ENCODE data around the gene PARP9. TPM values are rescaled to one million over a fixed set of nuclear protein-coding genes. Genes with fewer than 3 reads are reported as not detected.
"Not testable (repeated sequence)": the region's sequence is repeated elsewhere in the genome, so short reads cannot be mapped to it uniquely, and the experiment has no call there.

PARP9 gene
- total and polyA plus RNA-seq, 12 donors: 20.8 to 70.5 (median 40.7) TPM

DNA sequence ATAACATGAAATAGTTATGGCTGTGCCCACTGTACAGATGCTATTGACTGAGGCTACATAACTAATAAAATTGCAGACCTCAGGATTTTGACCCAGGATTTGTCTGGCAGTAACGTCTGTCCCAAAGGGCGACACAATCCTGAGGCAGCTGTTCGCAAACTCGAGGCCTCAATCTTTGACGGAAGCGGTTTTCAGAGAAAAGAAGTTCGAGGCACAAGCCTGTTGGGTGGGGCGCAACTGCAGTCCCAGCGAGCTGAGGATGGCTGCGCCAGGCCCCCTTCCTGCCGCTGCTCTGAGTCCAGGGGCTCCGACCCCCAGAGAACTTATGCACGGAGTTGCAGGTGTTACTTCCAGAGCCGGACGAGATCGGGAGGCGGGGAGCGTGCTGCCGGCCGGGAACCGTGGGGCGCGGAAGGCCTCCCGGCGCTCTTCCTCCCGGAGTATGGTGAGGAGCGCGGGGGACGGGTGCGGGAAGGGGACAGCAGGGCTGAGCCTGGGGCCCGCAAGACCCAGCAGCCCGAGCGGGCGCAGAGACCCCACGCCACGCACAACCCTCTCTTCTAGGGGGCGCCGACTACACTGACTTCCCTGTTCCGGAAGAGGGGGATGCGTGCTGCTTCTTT is 13.4 kb upstream of the PARP9 start, which contains the start of gene PARP15:
TSS of gene PARP15 (plus strand) at position 242 of the 623 bp plus-strand sequence. CDS start at position 260, 18 bp downstream.
- H3K9me3 ChIP-seq (replicated peaks in 1 of 3): peaks cover 0 to 4% (median 0%) of the 10 kb centered on the region in 3 donors
- no peaks in the 10 kb centered on the region for H3K36me3 ChIP-seq (replicated peaks in 1 of 2)
- peaks cover 3 to 10% of the 10 kb centered on the region in 2 donors for H3K4me1 ChIP-seq (replicated peaks in 1 of 2)
- H3K4me3 ChIP-seq: peak within 1 kb of the TSS in 2 of 4 donors; percentile 24 to 56
- 7 to 13% (median 9%) methylated on average over 26 to 40 of the region's 40 CpGs for WGBS, 4 donors
- H3K27ac ChIP-seq: no peak within 1 kb of the TSS
- no peaks in the 10 kb centered on the region for H3K27me3 ChIP-seq
- DNase-seq: no peak
- TF ChIP-seq POLR2A (IDR thresholded peaks at IDR 0.05): no peak
- TF ChIP-seq CTCF (IDR thresholded peaks at IDR 0.05): no peak
- intact Hi-C loops (cut with DNase I): no loop called here

DNA sequence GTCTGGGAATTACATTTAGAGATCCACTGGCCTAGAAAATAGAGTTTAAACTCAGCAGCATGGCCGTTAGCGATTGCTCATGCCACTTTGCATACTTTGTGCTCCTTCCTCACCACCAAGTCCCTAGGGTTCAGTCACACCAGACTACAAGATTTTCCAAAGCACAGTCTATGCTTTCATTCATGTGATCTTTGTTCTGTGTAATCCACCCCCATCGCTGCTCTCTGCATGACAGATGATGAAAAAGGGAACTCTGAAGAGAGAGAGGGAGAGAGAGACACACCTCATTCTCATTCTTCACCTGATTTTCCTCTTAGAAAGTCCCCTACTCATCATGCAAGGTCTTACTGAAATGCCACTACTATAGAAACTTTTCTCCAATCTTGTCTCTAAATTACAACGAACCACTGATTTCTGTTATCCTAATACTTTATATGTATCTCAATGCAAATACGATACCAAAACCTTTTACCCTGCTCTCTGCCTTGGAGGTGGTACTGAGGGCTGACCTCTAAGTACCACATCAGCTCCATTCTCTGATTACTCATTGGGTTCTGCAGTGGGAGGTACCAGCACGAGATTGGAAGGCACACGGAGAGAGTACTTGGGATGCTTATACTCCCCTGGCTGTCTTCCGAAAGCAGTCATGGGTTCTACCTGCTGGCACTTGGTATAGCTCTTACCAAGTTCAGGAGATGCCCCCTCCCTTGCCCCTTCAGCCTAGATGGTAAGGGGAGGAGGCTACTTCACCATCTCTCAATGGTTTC is 12.3 kb upstream of the PARP9 start:
- H3K4me3 ChIP-seq: no peak overlapping the region
- H3K36me3 ChIP-seq (replicated peaks in 1 of 2): peaks cover 0 to 9% of the 10 kb centered on the region in 2 donors
- peaks cover 0 to 4% (median 0%) of the 10 kb centered on the region in 3 donors for H3K9me3 ChIP-seq (replicated peaks in 1 of 3)
- H3K27ac ChIP-seq: no peak overlapping the region
- intact Hi-C loops (cut with DNase I): no loop called here
- H3K4me1 ChIP-seq (replicated peaks in 1 of 2): peaks cover 3 to 11% of the 10 kb centered on the region in 2 donors
- H3K27me3 ChIP-seq: no peaks in the 10 kb centered on the region
- no peak for TF ChIP-seq POLR2A (IDR thresholded peaks at IDR 0.05)
- no peak for TF ChIP-seq CTCF (IDR thresholded peaks at IDR 0.05)
- no peak for DNase-seq
- 68 to 84% (median 74%) methylated on average over 8 of the region's 8 CpGs for WGBS, 4 donors

DNA sequence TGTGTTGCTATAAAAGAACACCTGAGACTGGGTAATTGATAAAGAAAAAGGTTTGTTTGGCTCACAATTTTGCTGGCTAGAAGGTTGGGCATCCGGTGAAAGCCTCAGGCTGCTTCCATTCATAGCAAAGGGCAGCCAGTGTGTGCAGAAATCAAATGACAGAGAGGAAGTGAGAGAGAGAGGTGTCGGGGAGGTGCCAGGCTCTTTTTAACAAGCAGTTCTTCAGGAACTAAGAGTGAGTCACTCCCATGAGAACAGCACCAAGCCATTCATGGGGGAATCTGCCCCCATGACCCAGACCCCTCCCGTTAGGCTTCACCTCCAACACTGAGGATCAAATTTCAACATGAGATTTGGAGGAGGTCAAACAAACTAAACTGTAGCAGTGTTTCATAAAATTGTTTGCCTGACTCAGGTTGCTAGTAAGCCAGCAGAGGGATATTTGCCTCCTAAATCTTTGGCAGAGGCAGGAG is 8.9 kb upstream of the PARP9 start:
- DNase-seq: peak in 6 of 7 donors; percentile 28 to 77 (median 64)
- WGBS, 4 donors: 30 to 39% (median 35%) methylated on average over 3 of the region's 3 CpGs
- peaks cover 3 to 17% of the 10 kb centered on the region in 2 donors for H3K4me1 ChIP-seq (replicated peaks in 1 of 2)
- peak overlapping the region in 3 of 5 donors; percentile 45 to 59 (median 50) for H3K27ac ChIP-seq
- TF ChIP-seq CTCF (IDR thresholded peaks at IDR 0.05) (no peak), POLR2A (IDR thresholded peaks at IDR 0.05) (peak in 1 of 2 donors; percentile 37)
- H3K9me3 ChIP-seq (replicated peaks in 1 of 3): no peaks in the 10 kb centered on the region
- intact Hi-C loops (cut with DNase I): no loop called here
- H3K4me3 ChIP-seq: no peak overlapping the region
- H3K27me3 ChIP-seq: no peaks in the 10 kb centered on the region
- H3K36me3 ChIP-seq (replicated peaks in 1 of 2): peaks cover 0 to 41% of the 10 kb centered on the region in 2 donors

DNA sequence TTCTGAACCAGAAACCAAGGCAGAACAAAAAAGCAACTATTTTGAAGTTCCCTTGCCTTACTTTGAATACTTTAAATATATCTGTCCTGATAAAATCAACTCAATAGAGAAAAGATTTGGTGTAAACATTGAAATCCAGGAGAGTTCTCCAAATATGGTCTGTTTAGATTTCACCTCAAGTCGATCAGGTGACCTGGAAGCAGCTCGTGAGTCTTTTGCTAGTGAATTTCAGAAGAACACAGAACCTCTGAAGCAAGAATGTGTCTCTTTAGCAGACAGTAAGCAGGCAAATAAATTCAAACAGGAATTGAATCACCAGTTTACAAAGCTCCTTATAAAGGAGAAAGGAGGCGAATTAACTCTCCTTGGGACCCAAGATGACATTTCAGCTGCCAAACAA is 4.7 kb upstream of the PARP9 start:
- Histone ChIP-seq H3K4me1 (replicated peaks in 1 of 2) (peaks cover 9 to 38% of the 10 kb centered on the region in 2 donors), H3K27me3 (no peaks in the 10 kb centered on the region), H3K4me3 (no peak overlapping the region), H3K36me3 (replicated peaks in 1 of 2) (peaks cover 0 to 66% of the 10 kb centered on the region in 2 donors), H3K9me3 (replicated peaks in 1 of 3) (no peaks in the 10 kb centered on the region), H3K27ac (no peak overlapping the region)
- no peak for TF ChIP-seq CTCF (IDR thresholded peaks at IDR 0.05)
- no peak for TF ChIP-seq POLR2A (IDR thresholded peaks at IDR 0.05)
- intact Hi-C loops (cut with DNase I): loop anchor here in 1 of 2 donors (5.0 kb wide), 1 partner anchor 114 kb away; the partner anchor contains the start of gene PARP14
- DNase-seq: no peak
- 86 to 92% (median 92%) methylated on average over 3 of the region's 3 CpGs for WGBS, 4 donors

- not testable (repeated sequence) for H3K4me3 ChIP-seq; DNase-seq; H3K27me3 ChIP-seq; H3K27ac ChIP-seq; H3K9me3 ChIP-seq (replicated peaks in 1 of 3)
- Histone ChIP-seq H3K36me3 (replicated peaks in 1 of 2) (peaks cover 0 to 66% of the 10 kb centered on the region in 2 donors), H3K4me1 (replicated peaks in 1 of 2) (peaks cover 9 to 38% of the 10 kb centered on the region in 2 donors)
- intact Hi-C loops (cut with DNase I): loop anchor here in 1 of 2 donors (5.0 kb wide), 1 partner anchor 114 kb away; the partner anchor contains the start of gene PARP14
- 95 to 99% (median 97%) methylated on average over 7 of the region's 7 CpGs for WGBS, 4 donors
Measured at GRCh38 chr3:122568131-122568530, 4.0 kb upstream of the PARP9 start.
